SW480 (cell line): ENCODE results near the gene AAK1.

Experiments
- DNase-seq: peaks from one replicate; pipeline ENCODE4 v3.0.0-alpha.2; 2016; ENCODE audit warnings: low spot score

Gene AAK1

GRCh38 chr2:69489793-69490192 lies 153.7 kb downstream of the AAK1 start:
- no peak for DNase-seq

- DNase-seq, result no peak
Observed at GRCh38 chr2:69483696-69484095, 159.8 kb downstream of the AAK1 start.

GRCh38 chr2:69483024-69483423 lies 160.5 kb downstream of the AAK1 start:
- DNase-seq, result peak; percentile 42

- DNase-seq, result no peak
Observed at GRCh38 chr2:69482471-69482870, 161.1 kb downstream of the AAK1 start.

- no peak for DNase-seq
Observed at GRCh38 chr2:69481421-69481820, 162.1 kb downstream of the AAK1 start.

- DNase-seq, result no peak
Observed at GRCh38 chr2:69477627-69478026, 165.9 kb downstream of the AAK1 start.

- no peak for DNase-seq
Observed at GRCh38 chr2:69474688-69475087, 168.9 kb downstream of the AAK1 start.

- no peak for DNase-seq
Observed at GRCh38 chr2:69471793-69472192, 171.7 kb downstream of the AAK1 start.

- no peak for DNase-seq
Observed at GRCh38 chr2:69470911-69471310, 172.6 kb downstream of the AAK1 start.

- DNase-seq, result no peak
Observed at GRCh38 chr2:69469784-69470183, 173.8 kb downstream of the AAK1 start.

GRCh38 chr2:69469375-69469774 lies 174.2 kb downstream of the AAK1 start:
- DNase-seq, result no peak

- no peak for DNase-seq
Observed at GRCh38 chr2:69466728-69467127, 176.8 kb downstream of the AAK1 start.

- no peak for DNase-seq
Observed at GRCh38 chr2:69465513-69466456, 177.8 kb downstream of the AAK1 start.

- no peak for DNase-seq
Observed at GRCh38 chr2:69464575-69464974, 179.0 kb downstream of the AAK1 start.

- DNase-seq, result no peak
Observed at GRCh38 chr2:69462780-69463179, 180.8 kb downstream of the AAK1 start.

GRCh38 chr2:69461404-69461803 lies 182.1 kb downstream of the AAK1 start:
- DNase-seq, result no peak

GRCh38 chr2:69459936-69460335 lies 183.6 kb downstream of the AAK1 start:
- no peak for DNase-seq

- no peak for DNase-seq
Observed at GRCh38 chr2:69456950-69457445, 186.5 kb downstream of the AAK1 start.

GRCh38 chr2:69456154-69456553 lies 187.4 kb downstream of the AAK1 start:
- no peak for DNase-seq

- DNase-seq, result no peak
Observed at GRCh38 chr2:69454976-69455375, 188.6 kb downstream of the AAK1 start.

GRCh38 chr2:69453475-69454129 lies 189.9 kb downstream of the AAK1 start:
- no peak for DNase-seq

- DNase-seq, result no peak
Observed at GRCh38 chr2:69452687-69453086, 190.9 kb downstream of the AAK1 start.

GRCh38 chr2:69450735-69451416 lies 192.7 kb downstream of the AAK1 start:
- DNase-seq, result no peak
